PC-3 (cell line): ENCODE data around the gene SURF4. TPM values are rescaled to one million over a fixed set of nuclear protein-coding genes. Genes with fewer than 3 reads are reported as not detected.

Experiments used
- ATAC-seq: fragments of 200-7000 bp; cut with Tn5 transposase; 2 replicates; pipeline ENCODE4 v1.9.1; 2020; ENCODE audit warnings: mild to moderate bottlenecking, moderate library complexity
- BruUV-seq: library from RNA; stranded (reverse); fragments of 400-500 nt; replicated peaks from 2 replicates; lab custom pipeline; 2021; lab: Mats Ljungman, UMichigan
- CTCF ChIA-PET: fragments of 300-600 bp; sonication (Branson Sonifier 250); formaldehyde crosslinking; loops from one replicate; lab custom pipeline; 2022; ENCODE audit warnings: antibody characterized with exemption; lab: Charles Lee
- POLR2A ChIA-PET: fragments of 300-600 bp; sonication (Branson Sonifier 250); formaldehyde crosslinking; loops from one replicate; lab custom pipeline; 2022; ENCODE audit warnings: antibody characterized with exemption; ENCODE audit not compliant: unreplicated experiment; lab: Charles Lee
- DNase-seq: peaks from one replicate; pipeline ENCODE4 v3.0.0-alpha.2; 2015
- H2AFZ ChIP-seq: fragments of 300-600 bp; sonication (generic); 2 replicates; pipeline ENCODE4 v1.6.0; 2016; ENCODE audit warnings: antibody characterized with exemption, low read length
- H3F3A ChIP-seq: fragments of 300-600 bp; sonication (generic); one replicate; pipeline ENCODE4 v1.6.0; 2017; ENCODE audit warnings: antibody characterized with exemption, low read length, control low read depth, mild to moderate bottlenecking; ENCODE audit not compliant: unreplicated experiment
- H3K27ac ChIP-seq: fragments of 300-600 bp; sonication (generic); 2 replicates; pipeline ENCODE4 v1.5.1; 2016; ENCODE audit warnings: mild to moderate bottlenecking, low read length
- H3K27me3 ChIP-seq: fragments of 300-600 bp; sonication (generic); 2 replicates; pipeline ENCODE4 v1.6.1; 2016; ENCODE audit warnings: low read length, mixed read lengths
- H3K36me3 ChIP-seq: fragments of 300-600 bp; sonication (generic); 2 replicates; pipeline ENCODE4 v1.6.1; 2016; ENCODE audit warnings: low read depth, mixed run types, low read length, mixed read lengths
- H3K4me1 ChIP-seq: fragments of 300-600 bp; sonication (generic); 2 replicates; pipeline ENCODE4 v1.5.1; 2016; ENCODE audit warnings: low read length; ENCODE audit not compliant: insufficient read depth
- H3K4me2 ChIP-seq: fragments of 300-600 bp; sonication (generic); 2 replicates; pipeline ENCODE4 v1.6.0; 2016; ENCODE audit warnings: low read length
- H3K4me3 ChIP-seq: fragments of 300-600 bp; sonication (generic); 2 replicates; pipeline ENCODE4 v1.5.1; 2016; ENCODE audit warnings: mild to moderate bottlenecking, low read length, mixed read lengths
- H3K79me2 ChIP-seq: fragments of 300-600 bp; sonication (generic); 2 replicates; pipeline ENCODE4 v1.6.1; 2017; ENCODE audit warnings: low read length, mixed read lengths
- H3K9ac ChIP-seq: fragments of 300-600 bp; sonication (generic); 2 replicates; pipeline ENCODE4 v1.6.0; 2016; ENCODE audit warnings: mild to moderate bottlenecking, low read length
- H3K9me2 ChIP-seq: fragments of 300-600 bp; sonication (generic); replicated peaks from 2 replicates; pipeline ENCODE4 v1.6.1; 2016; ENCODE audit warnings: mixed run types, low read length, mixed read lengths
- H3K9me3 ChIP-seq: fragments of 300-600 bp; sonication (generic); 2 replicates; pipeline ENCODE4 v1.6.1; 2016; ENCODE audit warnings: low read length, mixed read lengths
- H4K20me1 ChIP-seq: fragments of 300-600 bp; sonication (generic); 2 replicates; pipeline ENCODE4 v1.6.1; 2016; ENCODE audit warnings: low read length, mixed read lengths
- EZH2 ChIP-seq: fragments of 300-600 bp; sonication (generic); IDR thresholded peaks from one replicate; pipeline ENCODE4 v1.6.1; 2017; ENCODE audit warnings: antibody characterized with exemption, mild to moderate bottlenecking, low read length; ENCODE audit not compliant: unreplicated experiment
- EZH2phosphoT487 ChIP-seq: fragments of 300-600 bp; sonication (generic); IDR thresholded peaks from 2 replicates; pipeline ENCODE4 v1.6.1; 2018; ENCODE audit warnings: mild to moderate bottlenecking, antibody characterized with exemption, low read length, borderline replicate concordance
- intact Hi-C: fragments of 100-400 bp; cut with micrococcal nuclease; formaldehyde crosslinking; loops from 2 replicates; pipeline ENCODE4 v1.9.0; 2023
- total RNA-seq: library from RNA; depleted of rRNA; stranded (reverse); fragments of >200 nt; gene quantifications from 2 replicates; pipeline ENCODE4 v1.2.3, GENCODE V29; 2014
- TF ChIP-seq, protein P1 (sequence below): fragments of 300-600 bp; sonication (generic); conservative IDR thresholded peaks from 2 replicates; pipeline ENCODE4 v1.5.1; 2017; ENCODE audit warnings: antibody characterized with exemption, low read depth, mild to moderate bottlenecking, low read length

The SURF4 gene
- total RNA-seq, 1 experiment from 2014 or later, result 161 TPM

DNA sequence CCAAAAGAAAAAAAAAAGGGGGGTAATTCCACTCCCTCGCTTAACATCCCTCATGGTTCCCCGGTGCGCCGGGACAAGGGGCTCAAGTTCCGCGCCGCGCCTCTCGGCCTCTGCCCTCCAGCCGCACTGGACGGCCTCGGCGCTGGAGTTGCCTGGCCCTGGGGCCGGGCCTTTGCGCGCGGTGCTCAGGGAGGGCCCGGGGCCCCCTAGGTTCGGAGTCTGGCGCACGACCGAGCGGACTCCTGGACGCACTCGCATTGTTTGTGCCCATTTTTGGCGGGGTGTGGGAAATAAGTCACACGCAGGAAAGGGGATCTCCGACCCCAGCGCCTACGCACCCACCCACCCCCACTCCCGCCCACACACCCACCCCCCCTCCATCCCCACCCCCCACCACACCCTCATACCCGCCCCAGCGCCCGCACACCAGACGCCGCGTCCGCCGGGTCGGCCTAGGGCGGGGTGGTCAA, 28.3 kb downstream of the SURF4 start:
- TF ChIP-seq EZH2 (no peak), EZH2phosphoT487 (no peak)
- TF ChIP-seq, protein P1, sequence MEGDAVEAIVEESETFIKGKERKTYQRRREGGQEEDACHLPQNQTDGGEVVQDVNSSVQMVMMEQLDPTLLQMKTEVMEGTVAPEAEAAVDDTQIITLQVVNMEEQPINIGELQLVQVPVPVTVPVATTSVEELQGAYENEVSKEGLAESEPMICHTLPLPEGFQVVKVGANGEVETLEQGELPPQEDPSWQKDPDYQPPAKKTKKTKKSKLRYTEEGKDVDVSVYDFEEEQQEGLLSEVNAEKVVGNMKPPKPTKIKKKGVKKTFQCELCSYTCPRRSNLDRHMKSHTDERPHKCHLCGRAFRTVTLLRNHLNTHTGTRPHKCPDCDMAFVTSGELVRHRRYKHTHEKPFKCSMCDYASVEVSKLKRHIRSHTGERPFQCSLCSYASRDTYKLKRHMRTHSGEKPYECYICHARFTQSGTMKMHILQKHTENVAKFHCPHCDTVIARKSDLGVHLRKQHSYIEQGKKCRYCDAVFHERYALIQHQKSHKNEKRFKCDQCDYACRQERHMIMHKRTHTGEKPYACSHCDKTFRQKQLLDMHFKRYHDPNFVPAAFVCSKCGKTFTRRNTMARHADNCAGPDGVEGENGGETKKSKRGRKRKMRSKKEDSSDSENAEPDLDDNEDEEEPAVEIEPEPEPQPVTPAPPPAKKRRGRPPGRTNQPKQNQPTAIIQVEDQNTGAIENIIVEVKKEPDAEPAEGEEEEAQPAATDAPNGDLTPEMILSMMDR, result no peak
- intact Hi-C loops, result no loop called here
- Histone ChIP-seq H3K27me3 (no peaks in the 10 kb centered on the region), H3K9me2 (no peaks in the 10 kb centered on the region), H3K27ac (0 out of 2 replicates have a peak overlapping the region, but pooled peaks have one; percentile 18), H3K79me2 (peaks cover 48% of the 10 kb centered on the region), H3K4me2 (peak overlapping the region; percentile 93), H4K20me1 (peaks cover 24% of the 10 kb centered on the region), H3F3A (peaks cover 6% of the 10 kb centered on the region), H3K9me3 (no peaks in the 10 kb centered on the region), H2AFZ (peak overlapping the region; percentile 63), H3K36me3 (peaks cover 41% of the 10 kb centered on the region), H3K4me3 (peak overlapping the region; percentile 100), H3K4me1 (peaks cover 13% of the 10 kb centered on the region), H3K9ac (peak overlapping the region; percentile 100)
- ATAC-seq (peak; percentile 34), DNase-seq (peak; percentile 18)
- CTCF ChIA-PET, result no interaction called here
- no TSS peak for BruUV-seq
- POLR2A ChIA-PET, result no interaction called here

DNA sequence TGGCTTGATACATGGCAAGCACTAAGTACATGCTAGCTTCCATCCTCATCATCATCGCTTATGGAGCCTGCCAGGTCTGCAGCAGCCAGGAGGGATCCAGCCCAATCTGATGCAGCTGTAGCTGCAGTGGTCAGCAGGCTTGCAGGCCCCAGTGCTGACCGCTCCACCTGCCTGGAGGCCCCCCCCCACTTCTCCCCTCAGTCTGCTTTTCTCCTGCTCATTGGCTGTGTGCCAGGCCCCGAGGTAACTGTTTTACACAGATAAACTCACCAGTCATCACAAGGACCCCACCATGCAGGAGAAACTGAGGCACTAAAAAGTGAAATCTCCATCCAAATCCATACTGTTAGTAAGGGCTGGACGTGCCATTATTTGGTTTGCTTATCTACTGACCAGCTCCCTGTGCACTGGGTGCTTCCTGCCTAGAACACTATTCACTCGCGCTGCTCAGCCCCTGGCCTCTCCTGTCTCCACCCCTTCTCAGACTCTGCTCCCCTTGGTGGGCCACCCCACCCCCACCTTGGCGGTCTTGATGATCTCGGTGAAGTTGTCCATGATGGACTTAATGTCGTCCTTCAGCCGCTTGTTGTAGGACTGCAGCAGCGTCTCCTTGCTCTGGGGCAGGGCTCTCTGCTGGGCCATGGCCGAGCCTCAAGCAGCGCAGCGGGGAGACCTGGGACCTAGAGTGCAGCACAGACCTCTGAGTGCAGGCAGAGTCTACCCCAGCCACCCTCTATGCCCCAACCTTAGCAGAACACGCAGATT, 29.7 kb downstream of the SURF4 start:
- intact Hi-C loops, result no loop called here
- Histone ChIP-seq H3K9me2 (no peaks in the 10 kb centered on the region), H3F3A (peaks cover 6% of the 10 kb centered on the region), H4K20me1 (peaks cover 19% of the 10 kb centered on the region), H3K36me3 (peaks cover 28% of the 10 kb centered on the region), H3K4me2 (peak overlapping the region; percentile 88), H3K4me3 (peak overlapping the region; percentile 85), H3K9me3 (no peaks in the 10 kb centered on the region), H3K4me1 (peaks cover 13% of the 10 kb centered on the region), H3K9ac (peak overlapping the region; percentile 100; the same call in 1 of the 2 replicates), H3K79me2 (peaks cover 48% of the 10 kb centered on the region), H3K27me3 (no peaks in the 10 kb centered on the region), H2AFZ (peak overlapping the region; percentile 57; the same call in 1 of the 2 replicates), H3K27ac (no peak overlapping the region)
- TF ChIP-seq EZH2phosphoT487, result no peak
- TF ChIP-seq, protein P1, result no peak
- no peak for TF ChIP-seq EZH2
- no TSS peak for BruUV-seq
- CTCF ChIA-PET, result no interaction called here
- ATAC-seq (no peak), DNase-seq (no peak)
- POLR2A ChIA-PET, result interaction anchor here (0.7 kb wide), 1 partner anchor 10 kb away, joined by 4 read pairs; the partner anchor contains the start of gene SURF1

DNA sequence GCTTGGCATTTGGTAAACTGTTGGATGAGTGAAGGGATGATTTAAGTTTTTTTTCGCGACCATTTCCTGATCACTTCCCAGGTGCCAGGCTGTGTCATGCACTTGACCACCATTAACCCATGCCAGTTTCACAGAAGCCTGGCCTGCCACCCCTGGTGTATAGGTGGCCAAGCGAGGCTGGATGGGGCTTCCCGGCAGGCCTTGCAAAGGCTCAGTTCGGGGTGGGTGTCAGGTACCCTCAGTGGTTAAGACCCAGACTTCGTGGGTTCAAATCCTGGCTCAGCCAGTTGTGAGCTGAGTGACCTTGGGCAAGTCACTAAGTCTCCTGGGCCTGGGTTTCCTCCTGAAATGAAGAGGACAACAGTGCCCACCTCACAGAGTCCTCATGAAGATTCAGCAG, 30.3 kb downstream of the SURF4 start:
- Histone ChIP-seq H3K4me1 (peaks cover 13% of the 10 kb centered on the region), H3K27ac (no peak overlapping the region), H2AFZ (no peak overlapping the region), H3K4me3 (no peak overlapping the region), H3F3A (peaks cover 3% of the 10 kb centered on the region), H3K36me3 (peaks cover 22% of the 10 kb centered on the region), H3K9me2 (no peaks in the 10 kb centered on the region), H3K27me3 (no peaks in the 10 kb centered on the region), H3K79me2 (peaks cover 48% of the 10 kb centered on the region), H4K20me1 (peaks cover 19% of the 10 kb centered on the region), H3K4me2 (no peak overlapping the region), H3K9ac (no peak overlapping the region), H3K9me3 (no peaks in the 10 kb centered on the region)
- DNase-seq (no peak), ATAC-seq (no peak)
- ChIA-PET POLR2A (no interaction called here), CTCF (no interaction called here)
- intact Hi-C loops, result no loop called here
- BruUV-seq, result no TSS peak
- TF ChIP-seq, protein P1, result no peak
- TF ChIP-seq EZH2phosphoT487, result no peak
- no peak for TF ChIP-seq EZH2
